KOPT-K1 (cell line): ENCODE results near the gene TMEM187.
"Not testable (repeated sequence)": the region's sequence is repeated elsewhere in the genome, so short reads cannot be mapped to it uniquely, and the experiment has no call there.

ENCODE experiments used
- H3K27ac ChIP-seq: fragments of 200-600 bp; sonication (generic); 2 replicates; pipeline ENCODE4 v1.5.1; 2016; ENCODE audit warnings: antibody characterized with exemption, mild to moderate bottlenecking, low read depth, low read length; ENCODE audit not compliant: poor library complexity, severe bottlenecking
- H3K36me3 ChIP-seq: fragments of 200-600 bp; sonication (generic); 2 replicates; pipeline ENCODE4 v1.5.1; 2017; ENCODE audit warnings: antibody characterized with exemption, mild to moderate bottlenecking, low read length, moderate library complexity; ENCODE audit not compliant: insufficient read depth
- H3K9me3 ChIP-seq: fragments of 200-600 bp; sonication (generic); 2 replicates; pipeline ENCODE4 v1.5.1; 2017; ENCODE audit warnings: antibody characterized with exemption, low read length, mild to moderate bottlenecking; ENCODE audit not compliant: insufficient read depth, poor library complexity, severe bottlenecking

TMEM187 gene

DNA sequence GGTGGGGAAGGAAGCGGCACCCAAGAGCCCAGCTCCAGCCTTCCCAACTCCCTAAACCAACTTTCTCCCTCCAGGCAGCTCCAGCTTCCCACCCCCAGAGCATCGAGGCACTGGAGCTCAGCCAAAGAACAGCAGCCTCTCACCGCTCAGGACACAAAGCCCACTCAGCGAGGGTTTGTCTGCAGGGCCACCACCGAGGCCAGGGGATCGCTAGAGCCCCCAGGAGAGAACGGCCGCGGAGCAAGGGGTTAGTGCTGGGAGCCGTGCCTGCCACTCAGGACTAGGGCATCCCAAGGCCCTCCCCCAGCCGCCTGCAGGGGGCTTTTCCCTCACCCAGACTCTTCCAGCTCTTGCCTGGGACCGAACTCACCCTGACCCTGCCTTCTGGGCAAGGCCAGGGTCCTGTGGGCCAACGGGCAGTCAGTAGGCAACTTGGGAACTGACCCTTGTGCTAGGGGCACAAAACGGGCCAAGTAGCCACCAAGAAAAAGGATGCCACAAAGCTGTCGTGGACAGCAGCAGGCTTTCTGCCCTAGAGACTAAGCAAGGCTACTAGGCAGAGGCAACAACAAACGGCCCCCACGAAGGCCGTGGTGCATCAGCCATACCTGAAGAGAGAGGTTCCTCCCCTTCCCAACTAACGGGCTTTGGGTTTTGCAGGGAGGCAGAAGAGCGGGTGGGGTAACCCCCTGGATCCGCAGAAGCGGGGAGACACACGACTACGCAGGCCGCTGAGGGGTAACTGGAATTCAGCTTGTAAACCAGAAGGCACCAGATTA, 3.2 kb upstream of the TMEM187 start:
- Histone ChIP-seq H3K27ac (peak overlapping the region; percentile 100), H3K36me3 (peaks cover 45% of the 10 kb centered on the region), H3K9me3 (no peaks in the 10 kb centered on the region)

DNA sequence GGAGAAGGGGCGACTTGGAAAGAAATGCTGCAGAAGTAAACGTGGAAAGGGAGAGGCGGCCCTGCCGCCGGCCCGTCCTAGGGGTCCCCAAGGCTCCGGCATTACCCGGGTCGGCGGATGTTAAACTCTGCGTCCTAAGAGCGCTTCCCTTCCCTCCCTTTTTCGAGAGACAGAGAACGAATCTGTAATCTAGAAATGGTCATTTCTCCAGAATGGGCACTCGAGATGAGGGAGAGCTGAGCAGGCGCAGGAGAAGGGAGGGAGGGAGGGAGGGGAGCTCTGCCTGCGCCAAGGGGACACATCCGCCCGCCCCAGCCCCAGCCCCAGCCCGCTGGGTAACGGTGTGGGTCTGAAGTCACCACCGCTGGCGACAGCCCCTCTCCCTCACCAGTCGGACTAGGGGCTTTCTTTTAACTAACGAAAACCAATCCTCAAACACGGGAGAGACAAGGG, 2.6 kb upstream of the TMEM187 start:
- peaks cover 39% of the 10 kb centered on the region; the same call in 1 of the 2 replicates for H3K36me3 ChIP-seq
- peak overlapping the region; percentile 100 for H3K27ac ChIP-seq
- no peaks in the 10 kb centered on the region for H3K9me3 ChIP-seq

DNA sequence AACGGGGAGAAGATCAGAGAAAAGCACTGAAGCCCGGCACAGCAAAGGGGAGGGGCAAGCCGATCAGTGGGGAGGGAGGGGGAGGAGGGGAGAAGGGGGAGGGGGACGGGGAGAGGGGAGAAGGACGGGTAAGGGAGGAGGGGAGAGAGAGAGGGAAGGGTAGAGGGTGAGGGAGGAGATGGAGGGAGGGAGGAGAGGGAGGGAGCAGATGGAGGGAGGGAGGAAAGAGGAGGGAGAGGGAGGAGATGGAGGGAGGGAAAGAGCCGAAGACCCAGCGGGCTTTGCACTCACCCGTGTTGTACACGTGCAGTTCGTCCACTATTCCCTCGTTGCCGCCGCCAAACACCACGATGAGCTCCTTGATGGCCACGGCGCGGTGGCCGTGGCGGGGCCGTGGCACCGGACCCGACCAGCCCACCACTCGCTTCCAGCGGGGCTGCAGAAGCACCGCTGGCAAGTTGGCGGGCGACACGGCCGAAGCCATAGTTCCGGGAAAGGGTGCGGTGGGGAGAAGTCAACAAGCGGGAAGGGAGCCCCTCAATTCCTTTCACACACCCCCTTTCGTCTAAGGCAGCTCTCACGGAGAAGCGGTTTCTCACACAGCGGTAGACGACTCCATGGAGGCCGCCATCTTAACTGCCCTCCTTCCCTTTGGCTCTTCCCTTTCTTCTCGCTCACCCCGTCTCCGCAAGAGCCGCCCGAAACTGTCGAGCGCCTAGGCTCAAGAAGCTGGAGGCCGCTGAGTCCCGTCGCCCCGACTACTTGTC, 2.0 kb upstream of the TMEM187 start:
- peak overlapping the region; percentile 100 for H3K27ac ChIP-seq
- no peaks in the 10 kb centered on the region for H3K9me3 ChIP-seq
- peaks cover 32% of the 10 kb centered on the region; the same call in 1 of the 2 replicates for H3K36me3 ChIP-seq

DNA sequence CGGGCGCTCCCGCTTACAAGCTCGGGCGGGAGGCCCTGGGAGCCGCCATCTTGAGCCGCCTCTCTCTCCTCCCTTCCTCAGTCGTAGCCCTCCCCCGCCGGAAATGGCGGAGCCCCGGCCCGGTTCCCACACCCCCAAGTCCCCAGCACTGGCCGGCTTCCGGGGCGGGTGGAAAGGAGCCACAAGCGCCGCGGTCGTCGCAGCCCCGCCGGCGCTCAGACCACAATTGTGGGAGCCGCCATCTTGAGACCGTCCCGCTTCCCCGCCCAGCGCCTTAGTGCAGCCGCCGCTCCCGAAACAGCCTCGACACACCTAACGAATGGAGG, 1.5 kb upstream of the TMEM187 start:
- Histone ChIP-seq H3K36me3 (peaks cover 28% of the 10 kb centered on the region; the same call in 1 of the 2 replicates), H3K9me3 (no peaks in the 10 kb centered on the region), H3K27ac (peak overlapping the region; percentile 100)

DNA sequence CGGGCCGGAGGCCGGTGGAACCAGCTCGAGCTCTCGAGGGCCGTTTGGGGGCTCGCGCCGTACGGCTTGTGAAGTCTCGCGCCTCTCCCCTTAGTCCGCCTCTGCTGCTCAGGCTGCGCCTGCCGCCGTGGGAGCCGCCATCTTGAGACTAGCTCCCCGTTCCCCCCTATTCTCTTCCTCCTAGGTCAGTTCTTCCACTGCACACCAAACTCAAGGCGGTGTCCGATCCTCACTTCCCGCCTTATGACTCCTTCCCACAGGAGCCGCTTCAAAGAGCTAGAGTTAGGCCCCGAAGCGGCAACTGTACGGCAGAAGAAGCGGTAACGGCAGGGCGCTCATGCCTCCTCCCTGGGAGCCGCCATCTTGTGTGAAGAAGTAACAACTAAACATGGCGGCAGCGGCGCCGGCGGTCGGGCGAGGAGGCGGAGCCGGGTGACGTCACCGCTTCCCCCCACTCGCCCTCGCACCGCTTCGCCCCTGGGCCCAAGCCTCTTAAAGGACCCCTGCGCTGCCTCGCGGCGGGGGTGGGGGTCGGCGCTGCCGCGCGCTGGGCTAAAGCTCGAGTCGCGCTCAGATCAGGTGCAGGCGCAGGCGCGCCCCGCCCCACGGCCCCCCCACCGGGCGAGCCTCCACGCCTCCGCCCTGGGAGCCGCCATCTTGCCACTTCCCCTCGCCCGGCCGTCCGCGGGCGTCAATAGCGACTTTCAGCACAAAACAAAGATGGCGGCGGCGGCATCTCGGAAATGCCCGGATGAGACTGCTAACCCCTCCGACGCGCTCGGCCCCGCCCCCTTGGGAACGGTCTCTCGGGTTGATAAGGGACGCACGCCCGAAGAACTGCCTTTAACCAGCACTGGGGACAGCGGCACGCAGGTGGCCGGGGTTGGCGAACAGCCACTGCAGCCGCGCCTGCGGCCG, 845 bp upstream of the TMEM187 start, which contains the start of gene HCFC1:
Gene HCFC1, minus strand, starts transcription at position 369 of the 918 bp plus-strand sequence. CDS start 978 bp downstream, outside the sequence.
- Histone ChIP-seq H3K36me3 (peaks cover 22% of the 10 kb centered on the region; the same call in 1 of the 2 replicates), H3K9me3 (no peaks in the 10 kb centered on the region), H3K27ac (peak within 1 kb of the TSS; percentile 100)

DNA sequence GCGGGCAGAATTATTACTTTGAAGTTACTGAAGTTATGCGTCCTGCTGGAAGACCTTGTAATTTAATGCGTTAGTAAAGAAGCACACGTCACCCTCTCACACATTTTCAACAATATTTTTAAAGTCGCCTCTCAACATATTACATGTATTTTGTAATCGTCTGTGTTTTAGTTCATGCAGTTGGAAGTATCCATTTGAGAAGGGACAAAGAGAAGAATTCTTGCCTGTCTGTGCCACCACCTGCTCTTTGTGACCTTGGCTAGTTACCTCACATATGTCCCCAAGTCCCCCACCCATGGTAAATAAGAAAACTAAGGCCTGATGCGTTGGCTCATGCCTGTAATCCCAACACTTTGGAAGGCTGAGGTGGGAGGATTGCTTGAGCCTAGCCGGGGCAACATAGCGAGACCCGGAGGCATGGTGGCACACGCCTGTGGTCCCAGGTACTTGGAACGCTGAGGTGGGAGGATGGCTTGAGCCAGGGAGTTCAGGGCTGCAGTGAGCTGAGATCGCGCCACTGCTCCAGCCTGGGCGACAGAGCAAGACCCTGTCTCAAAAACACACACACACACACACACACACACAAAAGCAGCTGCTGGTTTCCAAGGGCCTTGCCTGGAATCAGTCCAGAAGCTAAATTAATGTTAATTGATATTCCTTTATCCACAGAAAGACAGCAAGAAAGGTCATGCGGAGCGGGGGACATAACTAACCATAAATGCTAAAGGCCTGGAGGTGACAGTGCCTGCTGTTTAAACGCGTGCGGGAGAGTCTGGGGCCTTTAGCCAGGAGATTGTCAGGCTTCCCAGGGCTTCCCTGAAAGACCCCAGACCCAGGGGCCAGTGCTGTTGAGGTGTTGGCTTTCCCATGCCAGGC, 811 bp downstream of the TMEM187 start:
- Histone ChIP-seq H3K36me3 (peaks cover 11% of the 10 kb centered on the region; the same call in 1 of the 2 replicates), H3K27ac (peak overlapping the region; percentile 100), H3K9me3 (no peaks in the 10 kb centered on the region)

DNA sequence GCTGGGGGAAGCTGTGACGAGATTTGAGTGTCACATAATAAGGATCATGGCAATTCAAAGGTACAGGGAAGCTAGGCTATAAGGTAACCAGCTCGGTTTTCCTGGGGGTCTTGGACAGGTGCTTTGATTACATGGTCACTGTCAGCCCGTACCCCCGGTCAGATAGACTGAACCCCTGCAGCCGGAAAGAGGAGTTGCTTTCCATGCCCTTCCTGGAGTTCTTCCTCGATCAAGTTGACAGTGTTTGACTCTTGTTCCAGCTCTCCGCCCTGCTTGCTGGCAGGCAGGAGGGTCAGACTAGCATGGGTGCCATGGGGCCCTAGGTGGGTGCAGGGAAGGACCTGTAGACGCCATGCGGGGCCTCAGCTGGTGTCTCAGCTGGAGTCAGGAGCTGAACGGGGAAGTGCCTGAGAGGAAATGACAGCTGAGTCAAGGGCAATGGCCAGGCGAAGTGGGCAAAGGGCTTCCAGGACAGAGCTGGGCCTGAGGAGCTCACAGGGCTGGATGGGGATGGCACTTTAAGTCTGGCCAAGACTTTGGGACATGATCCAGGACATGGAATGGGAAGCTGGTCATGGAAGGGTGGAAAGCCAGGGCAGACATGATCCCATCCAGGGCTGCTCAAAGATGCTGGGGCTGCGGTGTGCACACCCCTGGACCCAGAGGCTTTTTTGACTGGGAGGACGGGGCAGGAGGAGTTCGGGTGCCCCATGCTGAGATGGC, 1.6 kb downstream of the TMEM187 start:
- Histone ChIP-seq H3K9me3 (no peaks in the 10 kb centered on the region), H3K27ac (peak overlapping the region; percentile 100), H3K36me3 (peaks cover 7% of the 10 kb centered on the region; the same call in 1 of the 2 replicates)

DNA sequence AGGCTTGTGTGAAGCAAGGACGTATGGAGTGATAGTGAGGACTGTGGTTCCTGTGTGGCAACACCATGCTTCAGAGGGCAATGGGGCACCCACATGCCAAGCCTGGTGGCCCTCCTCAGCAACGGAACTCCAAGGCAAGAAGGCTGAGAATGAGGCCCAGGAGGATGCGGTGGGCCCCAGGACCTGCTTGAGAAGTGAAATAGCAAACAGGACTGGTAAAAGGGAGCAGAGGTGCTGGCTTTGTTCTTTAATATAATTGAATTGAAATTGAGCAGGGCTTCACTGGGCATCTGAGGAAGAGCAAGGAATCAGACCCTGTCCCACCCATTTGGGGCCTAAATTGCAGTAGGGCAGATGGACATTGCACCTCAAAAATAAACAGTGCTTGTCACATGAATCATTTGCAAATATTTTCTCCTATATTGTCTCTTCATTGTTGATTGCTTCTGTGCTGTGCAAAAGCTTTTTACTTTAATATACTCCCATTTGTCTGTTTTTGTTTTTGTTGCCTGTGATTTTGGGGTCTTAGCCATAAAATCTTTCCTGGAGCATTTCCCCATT, 2.3 kb downstream of the TMEM187 start:
- H3K27ac ChIP-seq = peak overlapping the region; percentile 100
- peaks cover under 1% of the 10 kb centered on the region; the same call in 1 of the 2 replicates for H3K36me3 ChIP-seq
- no peaks in the 10 kb centered on the region for H3K9me3 ChIP-seq

DNA sequence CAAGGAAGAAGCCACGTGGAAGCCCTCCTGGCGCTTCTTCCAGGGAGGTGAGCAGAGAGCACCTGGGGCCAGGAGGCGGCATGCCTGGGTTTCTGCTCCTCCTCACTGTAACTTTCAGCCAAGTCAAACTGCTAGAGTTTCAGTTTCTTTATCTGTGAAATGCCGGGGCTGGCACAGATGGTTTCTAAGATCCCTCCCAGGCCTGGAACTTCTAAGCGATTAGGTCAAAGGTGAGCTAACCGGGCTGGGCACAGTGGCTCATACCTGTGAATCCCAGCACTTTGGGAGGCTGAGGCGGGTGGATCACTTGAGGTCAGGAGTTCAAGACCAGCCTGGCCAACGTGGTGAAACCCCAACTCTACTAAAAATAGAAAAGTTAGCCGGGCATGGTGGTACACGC, 7.8 kb downstream of the TMEM187 start:
- peak overlapping the region; percentile 100 for H3K27ac ChIP-seq
- H3K9me3 ChIP-seq, H3K36me3 ChIP-seq: not testable (repeated sequence)

DNA sequence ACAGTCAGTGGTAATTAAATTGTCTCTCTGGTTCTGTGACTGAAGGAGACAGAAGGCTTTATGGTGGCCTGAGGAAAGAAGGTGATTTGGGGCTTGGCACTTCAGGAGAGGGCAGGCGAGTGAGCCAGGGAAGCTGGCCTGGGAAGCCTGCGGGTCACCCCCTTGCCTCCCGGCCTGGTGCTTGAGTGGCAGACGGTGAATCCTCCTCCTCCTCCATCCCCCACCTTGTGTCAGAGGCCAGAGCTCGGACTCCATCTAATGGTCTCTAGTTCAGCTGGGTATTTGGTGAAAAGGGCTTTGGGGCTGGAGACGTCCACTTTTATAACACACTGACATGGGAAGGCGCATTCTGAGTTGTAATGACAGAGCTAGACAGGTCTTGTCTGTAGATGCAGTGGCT, 8.7 kb downstream of the TMEM187 start:
- no peaks in the 10 kb centered on the region for H3K9me3 ChIP-seq
- H3K27ac ChIP-seq = peak overlapping the region; percentile 100
- no peaks in the 10 kb centered on the region for H3K36me3 ChIP-seq

DNA sequence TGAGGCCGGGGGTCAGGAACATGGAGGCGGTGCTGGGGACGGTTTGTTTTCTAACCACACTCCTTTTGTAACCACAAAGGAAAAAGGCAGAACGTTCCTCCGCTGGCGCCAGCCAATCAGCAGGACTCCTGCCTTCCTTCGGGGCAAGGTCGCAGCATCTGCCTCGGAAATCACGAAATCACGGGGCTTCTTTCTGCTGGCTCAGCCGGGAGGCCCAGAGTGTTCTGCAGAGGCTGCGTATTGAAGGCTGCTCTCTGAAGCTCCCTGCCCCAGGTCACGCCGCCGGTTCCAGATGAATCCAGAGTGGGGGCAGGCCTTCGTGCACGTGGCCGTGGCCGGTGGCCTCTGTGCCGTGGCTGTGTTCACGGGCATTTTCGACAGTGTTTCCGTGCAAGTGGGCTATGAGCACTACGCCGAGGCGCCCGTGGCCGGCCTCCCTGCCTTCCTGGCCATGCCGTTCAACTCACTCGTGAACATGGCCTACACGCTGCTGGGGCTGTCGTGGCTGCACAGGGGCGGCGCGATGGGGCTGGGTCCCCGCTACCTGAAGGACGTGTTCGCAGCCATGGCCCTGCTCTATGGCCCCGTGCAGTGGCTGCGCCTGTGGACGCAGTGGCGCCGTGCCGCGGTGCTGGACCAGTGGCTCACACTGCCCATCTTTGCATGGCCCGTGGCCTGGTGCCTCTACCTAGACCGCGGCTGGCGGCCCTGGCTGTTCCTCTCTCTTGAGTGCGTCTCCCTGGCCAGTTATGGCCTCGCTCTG, 9.4 kb downstream of the TMEM187 start:
- Histone ChIP-seq H3K27ac (peak overlapping the region; percentile 100), H3K36me3 (no peaks in the 10 kb centered on the region), H3K9me3 (no peaks in the 10 kb centered on the region)

DNA sequence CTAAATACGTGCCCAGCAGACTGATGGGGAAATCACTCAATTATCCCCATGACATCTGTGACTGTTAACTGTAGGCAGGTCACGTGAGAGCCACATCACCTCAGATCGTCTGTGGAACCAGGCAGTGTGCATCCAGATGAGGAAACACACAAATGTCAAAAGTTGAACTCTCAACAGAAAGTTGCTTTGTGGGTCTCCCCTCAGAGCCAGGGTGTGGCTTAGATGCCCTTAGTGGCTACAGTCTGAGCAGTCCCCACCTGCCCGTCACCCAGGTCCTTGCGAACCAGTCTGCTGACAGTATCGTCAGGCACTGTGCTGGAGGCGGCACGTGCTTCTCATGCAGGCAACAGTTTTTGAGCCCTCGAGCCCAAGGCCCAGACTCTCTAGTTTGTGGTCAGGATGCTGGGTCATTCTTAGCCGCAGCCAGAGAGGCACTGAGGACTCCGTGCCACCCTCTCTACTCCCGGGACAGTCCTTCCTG, 10.8 kb downstream of the TMEM187 start:
- H3K36me3 ChIP-seq = no peaks in the 10 kb centered on the region
- peak overlapping the region; percentile 100 for H3K27ac ChIP-seq
- no peaks in the 10 kb centered on the region for H3K9me3 ChIP-seq
